Activated effector memory CD4-positive, alpha-beta T cell treated with Interleukin-2 at 50 U/mL for 16 hours (primary cell): ENCODE results near the gene SYNGR2.
A peak's percentile ranks its signal among the peaks of the same experiment; 100 is the strongest.

Experiments used
- DNase-seq: peaks from one replicate; pipeline ENCODE4 v3.0.0-alpha.2; 2020

Gene SYNGR2

DNA sequence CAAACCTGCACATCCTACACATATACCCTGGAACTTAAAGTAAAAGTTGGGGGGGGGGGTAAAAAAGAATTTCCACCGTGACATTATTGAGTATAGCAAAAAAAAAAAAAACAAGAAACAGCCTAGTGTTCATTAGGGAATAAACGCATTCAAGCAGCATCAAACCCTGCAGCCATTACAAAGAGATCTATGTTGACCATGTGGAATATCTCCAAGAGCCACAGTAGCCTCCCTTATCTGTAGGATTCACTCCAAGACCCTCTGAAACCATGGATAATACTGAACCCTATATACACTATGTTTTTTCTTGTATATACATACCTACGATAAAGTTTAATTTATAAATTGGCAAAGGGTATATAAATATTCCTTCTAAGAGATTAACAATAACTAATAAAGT is 40.1 kb downstream of the SYNGR2 start:
- no peak for DNase-seq

DNA sequence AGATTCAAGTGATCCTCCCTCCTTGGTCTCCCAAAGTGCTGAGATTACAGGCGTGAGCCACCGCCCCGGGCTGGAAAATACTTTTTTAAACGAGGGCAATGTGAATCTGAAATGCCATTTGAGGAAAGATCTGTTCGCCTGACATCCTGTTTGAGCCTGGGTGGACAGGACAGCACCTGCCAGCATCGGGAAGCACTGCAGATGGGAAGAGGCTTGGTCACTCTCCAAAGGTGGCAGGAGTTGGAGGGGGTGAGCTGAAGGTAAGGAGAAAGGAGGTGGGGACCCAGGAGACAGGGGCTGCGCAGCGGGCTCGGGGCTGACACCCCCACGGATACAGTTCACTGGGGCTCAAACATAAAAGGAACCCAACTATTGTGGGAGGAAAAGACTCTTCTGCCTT is 41.7 kb downstream of the SYNGR2 start:
- DNase-seq, result no peak

DNA sequence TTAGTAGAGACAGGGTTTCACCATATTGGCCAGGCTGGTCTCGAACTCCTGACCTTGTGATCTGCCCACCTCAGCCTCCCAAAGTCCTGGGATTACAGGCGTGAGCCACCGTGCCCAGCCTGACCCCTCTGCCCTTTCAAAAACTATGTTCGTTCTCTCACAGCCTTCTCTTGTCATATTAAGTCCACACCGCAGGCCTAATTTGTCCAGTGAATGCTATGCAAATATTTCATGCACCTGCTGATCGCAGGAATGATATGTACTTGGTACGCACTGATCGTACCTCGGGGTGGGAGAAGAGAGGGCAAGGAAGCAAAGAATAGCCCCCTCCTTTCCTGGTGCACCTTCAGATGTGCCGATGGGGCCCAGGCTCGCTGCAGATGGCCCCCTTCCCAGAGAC is 42.7 kb downstream of the SYNGR2 start:
- no peak for DNase-seq

DNA sequence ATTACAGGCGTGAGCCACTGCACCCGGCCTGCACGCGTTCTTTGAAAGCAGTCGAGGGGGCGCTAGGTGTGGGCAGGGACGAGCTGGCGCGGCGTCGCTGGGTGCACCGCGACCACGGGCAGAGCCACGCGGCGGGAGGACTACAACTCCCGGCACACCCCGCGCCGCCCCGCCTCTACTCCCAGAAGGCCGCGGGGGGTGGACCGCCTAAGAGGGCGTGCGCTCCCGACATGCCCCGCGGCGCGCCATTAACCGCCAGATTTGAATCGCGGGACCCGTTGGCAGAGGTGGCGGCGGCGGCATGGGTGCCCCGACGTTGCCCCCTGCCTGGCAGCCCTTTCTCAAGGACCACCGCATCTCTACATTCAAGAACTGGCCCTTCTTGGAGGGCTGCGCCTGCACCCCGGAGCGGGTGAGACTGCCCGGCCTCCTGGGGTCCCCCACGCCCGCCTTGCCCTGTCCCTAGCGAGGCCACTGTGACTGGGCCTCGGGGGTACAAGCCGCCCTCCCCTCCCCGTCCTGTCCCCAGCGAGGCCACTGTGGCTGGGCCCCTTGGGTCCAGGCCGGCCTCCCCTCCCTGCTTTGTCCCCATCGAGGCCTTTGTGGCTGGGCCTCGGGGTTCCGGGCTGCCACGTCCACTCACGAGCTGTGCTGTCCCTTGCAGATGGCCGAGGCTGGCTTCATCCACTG is 45.8 kb downstream of the SYNGR2 start, which contains the start of gene BIRC5:
BIRC5 (plus strand) TSS at position 238 of the 690 bp plus-strand sequence; CDS start at position 302, 64 bp downstream.
- DNase-seq, result peak; percentile 81

DNA sequence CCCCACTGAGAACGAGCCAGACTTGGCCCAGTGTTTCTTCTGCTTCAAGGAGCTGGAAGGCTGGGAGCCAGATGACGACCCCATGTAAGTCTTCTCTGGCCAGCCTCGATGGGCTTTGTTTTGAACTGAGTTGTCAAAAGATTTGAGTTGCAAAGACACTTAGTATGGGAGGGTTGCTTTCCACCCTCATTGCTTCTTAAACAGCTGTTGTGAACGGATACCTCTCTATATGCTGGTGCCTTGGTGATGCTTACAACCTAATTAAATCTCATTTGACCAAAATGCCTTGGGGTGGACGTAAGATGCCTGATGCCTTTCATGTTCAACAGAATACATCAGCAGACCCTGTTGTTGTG is 46.3 kb downstream of the SYNGR2 start:
- DNase-seq, result no peak

DNA sequence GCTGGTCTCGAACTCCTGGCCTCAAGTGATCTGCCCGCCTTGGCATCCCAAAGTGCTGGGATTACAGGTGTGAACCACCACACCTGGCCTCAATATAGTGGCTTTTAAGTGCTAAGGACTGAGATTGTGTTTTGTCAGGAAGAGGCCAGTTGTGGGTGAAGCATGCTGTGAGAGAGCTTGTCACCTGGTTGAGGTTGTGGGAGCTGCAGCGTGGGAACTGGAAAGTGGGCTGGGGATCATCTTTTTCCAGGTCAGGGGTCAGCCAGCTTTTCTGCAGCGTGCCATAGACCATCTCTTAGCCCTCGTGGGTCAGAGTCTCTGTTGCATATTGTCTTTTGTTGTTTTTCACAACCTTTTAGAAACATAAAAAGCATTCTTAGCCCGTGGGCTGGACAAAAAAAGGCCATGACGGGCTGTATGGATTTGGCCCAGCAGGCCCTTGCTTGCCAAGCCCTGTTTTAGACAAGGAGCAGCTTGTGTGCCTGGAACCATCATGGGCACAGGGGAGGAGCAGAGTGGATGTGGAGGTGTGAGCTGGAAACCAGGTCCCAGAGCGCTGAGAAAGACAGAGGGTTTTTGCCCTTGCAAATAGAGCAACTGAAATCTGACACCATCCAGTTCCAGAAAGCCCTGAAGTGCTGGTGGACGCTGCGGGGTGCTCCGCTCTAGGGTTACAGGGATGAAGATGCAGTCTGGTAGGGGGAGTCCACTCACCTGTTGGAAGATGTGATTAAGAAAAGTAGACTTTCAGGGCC is 51.2 kb downstream of the SYNGR2 start:
- no peak for DNase-seq
